Neutrophil (primary cell): Measurements from ENCODE around the gene ATP6V1G2.
A peak's percentile ranks its signal among the peaks of the same experiment; 100 is the strongest.

Experiments
- H3K27ac ChIP-seq: fragments of 200-600 bp; sonication (generic); 2 replicates; pipeline ENCODE4 v1.5.1; 2016; ENCODE audit warnings: mild to moderate bottlenecking, moderate library complexity
- H3K27me3 ChIP-seq: fragments of 200-600 bp; sonication (generic); 2 replicates; pipeline ENCODE4 v1.6.0; 2016; ENCODE audit warnings: mild to moderate bottlenecking
- H3K36me3 ChIP-seq: fragments of 200-600 bp; sonication (generic); 2 replicates; pipeline ENCODE4 v1.5.1; 2017
- H3K4me1 ChIP-seq, 2 experiments: fragments of 200-600 bp in 1 of 2; sonication (generic) in 1 of 2; 1 replicate in 1 of 2; 2 replicates in 1 of 2; pipeline versions ENCODE4 v1.5.1 to v1.6.1; 2013 to 2016; ENCODE audit warnings: low read depth in 1 of 2, low read length in 1 of 2, mild to moderate bottlenecking in 1 of 2, moderate library complexity in 1 of 2; ENCODE audit not compliant: control insufficient read depth in 1 of 2, insufficient read depth in 1 of 2
- H3K4me3 ChIP-seq, 2 experiments: fragments of 200-600 bp in 1 of 2; sonication (generic) in 1 of 2; 1 replicate in 1 of 2; 2 replicates in 1 of 2; pipeline ENCODE4 v1.5.1; 2013 to 2016; ENCODE audit warnings: low read depth in 1 of 2, low read length in 1 of 2, mild to moderate bottlenecking in 1 of 2, moderate library complexity in 1 of 2
- H3K9me3 ChIP-seq: fragments of 200-600 bp; sonication (generic); 2 replicates; pipeline ENCODE4 v1.5.1; 2016
- TF ChIP-seq, protein P1 (sequence below): fragments of 200-600 bp; sonication (generic); IDR thresholded peaks from 2 replicates; pipeline ENCODE4 v1.5.1; 2016; ENCODE audit warnings: antibody characterized with exemption

Gene ATP6V1G2

DNA sequence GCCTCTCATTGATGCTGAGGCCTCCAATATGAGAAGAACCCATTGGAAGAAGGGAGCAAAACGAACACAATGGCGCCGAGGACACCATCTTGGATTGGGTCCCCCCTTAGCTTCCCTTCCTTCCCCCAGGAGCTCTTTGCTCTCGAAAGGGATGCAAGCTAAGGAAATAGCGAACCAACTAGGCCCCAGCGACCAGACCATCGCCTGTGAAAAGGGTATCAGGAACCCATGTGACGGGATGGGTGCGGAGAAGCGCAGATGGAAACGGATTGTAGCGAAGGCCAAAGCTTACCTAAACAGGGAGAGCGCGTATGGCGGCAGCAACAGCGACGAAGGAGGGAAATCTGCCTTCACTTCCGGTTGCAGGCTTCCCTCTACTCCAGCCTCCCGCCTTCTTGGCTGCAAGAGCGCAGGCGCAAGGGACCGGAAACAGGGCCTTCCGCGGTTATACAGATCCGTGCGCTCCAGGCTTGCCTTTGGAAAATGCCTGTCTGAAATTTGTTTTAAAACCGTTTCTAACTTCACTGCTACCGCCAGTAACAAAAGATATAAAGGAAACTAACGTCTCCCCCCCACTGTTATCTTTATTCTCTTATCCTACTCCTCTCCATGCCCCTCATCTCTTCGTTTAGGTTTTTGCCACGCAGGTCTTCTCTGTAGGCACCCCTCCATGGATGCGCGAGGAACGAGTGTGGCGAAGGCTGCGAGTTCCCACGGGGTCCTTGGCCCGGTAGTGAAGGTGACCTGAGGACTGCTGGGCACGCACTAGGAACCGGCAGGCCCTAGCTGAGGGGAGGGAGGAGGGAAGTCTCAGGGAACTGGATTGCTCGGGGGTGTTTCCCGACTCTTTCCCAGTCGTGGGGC is 4.5 kb downstream of the ATP6V1G2 start, which contains the start of gene DDX39B:
DDX39B (minus strand) TSS at position 346 of the 864 bp plus-strand sequence. CDS start 1,471 bp downstream, outside the sequence.
- H3K27me3 ChIP-seq = no peaks in the 10 kb centered on the region
- no peaks in the 10 kb centered on the region for H3K9me3 ChIP-seq
- peaks cover 34% of the 10 kb centered on the region for H3K36me3 ChIP-seq
- peaks cover 39 to 51% of the 10 kb centered on the region in 2 experiments for H3K4me1 ChIP-seq
- peak within 1 kb of the TSS; percentile 90 to 93 for H3K4me3 ChIP-seq
- H3K27ac ChIP-seq = peak within 1 kb of the TSS; percentile 97
- TF ChIP-seq, protein P1, sequence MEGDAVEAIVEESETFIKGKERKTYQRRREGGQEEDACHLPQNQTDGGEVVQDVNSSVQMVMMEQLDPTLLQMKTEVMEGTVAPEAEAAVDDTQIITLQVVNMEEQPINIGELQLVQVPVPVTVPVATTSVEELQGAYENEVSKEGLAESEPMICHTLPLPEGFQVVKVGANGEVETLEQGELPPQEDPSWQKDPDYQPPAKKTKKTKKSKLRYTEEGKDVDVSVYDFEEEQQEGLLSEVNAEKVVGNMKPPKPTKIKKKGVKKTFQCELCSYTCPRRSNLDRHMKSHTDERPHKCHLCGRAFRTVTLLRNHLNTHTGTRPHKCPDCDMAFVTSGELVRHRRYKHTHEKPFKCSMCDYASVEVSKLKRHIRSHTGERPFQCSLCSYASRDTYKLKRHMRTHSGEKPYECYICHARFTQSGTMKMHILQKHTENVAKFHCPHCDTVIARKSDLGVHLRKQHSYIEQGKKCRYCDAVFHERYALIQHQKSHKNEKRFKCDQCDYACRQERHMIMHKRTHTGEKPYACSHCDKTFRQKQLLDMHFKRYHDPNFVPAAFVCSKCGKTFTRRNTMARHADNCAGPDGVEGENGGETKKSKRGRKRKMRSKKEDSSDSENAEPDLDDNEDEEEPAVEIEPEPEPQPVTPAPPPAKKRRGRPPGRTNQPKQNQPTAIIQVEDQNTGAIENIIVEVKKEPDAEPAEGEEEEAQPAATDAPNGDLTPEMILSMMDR = peak; percentile 42

DNA sequence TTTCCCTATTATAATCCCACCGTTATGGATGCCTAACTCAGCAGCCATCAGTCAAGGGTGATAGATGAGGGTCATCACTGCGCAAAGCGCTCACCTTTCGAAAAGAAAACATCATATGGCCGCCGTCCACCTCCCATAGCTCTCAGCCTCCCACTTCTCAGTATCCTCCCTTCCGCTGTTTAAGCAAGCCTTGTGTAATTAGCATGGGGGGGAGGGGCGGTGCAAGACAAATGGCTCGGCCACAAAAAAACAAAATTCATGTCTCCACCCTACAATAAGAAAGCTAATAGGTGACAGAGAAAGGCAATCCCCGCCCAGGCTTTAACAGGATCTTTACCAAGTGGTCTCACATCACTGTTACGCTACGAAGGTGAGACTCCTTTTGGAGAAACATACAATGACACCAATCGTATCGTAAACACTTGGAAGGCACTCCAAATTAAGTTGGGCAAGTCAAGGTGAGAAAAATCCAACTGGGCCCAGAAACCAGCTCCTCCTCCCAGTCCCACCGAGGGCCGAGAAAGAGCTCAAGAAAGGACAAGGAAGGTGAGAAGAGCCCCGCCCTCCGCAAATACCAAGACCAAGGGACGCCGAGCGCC is 5.2 kb downstream of the ATP6V1G2 start:
- H3K27me3 ChIP-seq = no peaks in the 10 kb centered on the region
- H3K4me1 ChIP-seq = peaks cover 32 to 44% of the 10 kb centered on the region in 2 experiments
- H3K27ac ChIP-seq = peak overlapping the region; percentile 97
- peak overlapping the region; percentile 90 to 93 for H3K4me3 ChIP-seq
- no peaks in the 10 kb centered on the region for H3K9me3 ChIP-seq
- H3K36me3 ChIP-seq = peaks cover 41% of the 10 kb centered on the region
- TF ChIP-seq, protein P1 = no peak

DNA sequence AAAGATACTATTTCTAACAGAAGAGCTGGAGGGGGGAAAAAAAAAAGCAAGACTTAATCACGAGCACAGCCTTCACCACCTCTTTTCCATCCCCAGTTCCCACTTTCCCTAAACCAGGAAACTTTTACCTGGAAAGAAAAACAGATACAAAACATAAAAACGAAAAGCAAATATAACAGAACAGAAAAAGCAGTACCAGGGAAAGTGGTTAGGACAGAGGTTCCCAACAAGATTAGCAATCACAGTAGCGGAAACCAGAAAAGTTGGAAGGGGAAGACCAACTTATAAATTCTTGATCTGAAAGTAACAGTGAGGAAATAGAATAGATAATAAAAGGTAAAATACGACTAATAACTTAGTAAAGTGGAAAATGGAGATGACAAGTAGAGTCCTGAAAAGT is 5.8 kb downstream of the ATP6V1G2 start:
- H3K27ac ChIP-seq = peak overlapping the region; percentile 97
- peaks cover 32 to 42% of the 10 kb centered on the region in 2 experiments for H3K4me1 ChIP-seq
- TF ChIP-seq, protein P1 = no peak
- peak overlapping the region; percentile 90 to 93 for H3K4me3 ChIP-seq
- peaks cover 47% of the 10 kb centered on the region for H3K36me3 ChIP-seq
- H3K27me3 ChIP-seq = no peaks in the 10 kb centered on the region
- no peaks in the 10 kb centered on the region for H3K9me3 ChIP-seq

DNA sequence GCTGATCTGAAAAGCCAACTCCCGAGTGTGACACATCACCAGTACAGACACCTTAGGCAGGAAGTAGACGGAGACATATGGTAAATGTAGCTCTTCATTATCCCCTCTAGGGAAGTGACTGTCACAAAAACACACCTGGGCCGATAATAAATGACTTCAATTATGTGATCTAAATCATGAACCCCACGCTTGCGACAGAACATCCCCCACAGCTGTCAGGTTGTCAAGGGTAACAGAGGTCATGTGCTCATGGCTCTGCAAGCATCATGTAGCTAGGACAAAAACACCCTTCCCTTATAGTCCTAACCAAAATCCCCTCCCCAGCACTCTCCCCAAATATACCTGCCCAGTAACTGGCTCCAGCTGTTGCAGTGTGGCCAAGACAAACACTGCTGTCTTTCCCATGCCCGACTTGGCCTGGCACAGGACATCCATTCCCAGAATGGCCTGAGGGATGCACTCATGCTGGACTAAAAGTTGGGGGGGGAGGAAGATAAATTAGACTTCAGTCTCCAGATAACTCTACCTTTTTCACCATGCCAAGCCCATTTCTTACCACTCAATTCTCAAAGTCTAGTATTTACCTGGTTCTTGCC is 7.5 kb downstream of the ATP6V1G2 start:
- Histone ChIP-seq H3K27me3 (no peaks in the 10 kb centered on the region), H3K4me3 (no peak overlapping the region), H3K27ac (peak overlapping the region; percentile 1), H3K9me3 (no peaks in the 10 kb centered on the region), H3K36me3 (peaks cover 64% of the 10 kb centered on the region), H3K4me1 (peaks cover 32 to 42% of the 10 kb centered on the region in 2 experiments)
- TF ChIP-seq, protein P1 = no peak

DNA sequence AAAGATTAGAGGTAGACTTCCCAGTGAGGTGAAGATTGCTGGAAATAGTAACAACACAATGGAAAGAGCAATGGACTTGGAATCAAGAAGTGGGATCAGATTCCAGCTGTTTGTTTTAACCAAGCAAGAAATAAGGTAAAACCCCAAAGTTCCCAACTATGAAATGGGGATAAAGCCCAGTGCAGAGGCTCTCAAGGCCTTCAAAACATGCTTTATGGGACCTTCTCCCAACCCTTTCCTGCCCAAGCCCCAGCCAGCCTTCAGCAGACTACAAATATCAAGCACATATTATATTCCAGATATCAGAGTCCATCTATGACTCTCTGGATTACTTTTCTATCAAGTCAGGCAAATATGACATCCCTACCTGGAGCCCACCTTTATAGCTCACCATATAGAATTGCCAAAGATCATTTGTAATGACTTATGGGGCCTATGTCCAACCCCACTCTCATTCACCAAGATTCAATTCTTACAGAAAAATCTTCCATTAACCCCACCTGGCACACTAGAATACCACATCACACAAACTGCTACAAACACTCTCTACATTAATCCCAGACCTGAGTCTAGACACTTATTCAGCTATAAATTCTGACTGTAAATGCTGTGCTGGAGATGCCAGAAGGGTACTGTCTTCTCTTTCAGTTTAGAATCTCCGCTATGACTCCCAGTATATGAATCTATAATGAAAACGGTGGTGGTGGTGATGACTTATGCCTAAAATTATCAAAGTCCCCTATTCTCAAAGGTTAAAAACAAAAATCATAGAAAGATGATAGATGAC is 10.7 kb downstream of the ATP6V1G2 start:
- Histone ChIP-seq H3K27me3 (no peaks in the 10 kb centered on the region), H3K36me3 (peaks cover 96% of the 10 kb centered on the region), H3K27ac (no peak overlapping the region), H3K9me3 (no peaks in the 10 kb centered on the region), H3K4me1 (peaks cover 20 to 23% of the 10 kb centered on the region in 2 experiments), H3K4me3 (no peak overlapping the region)
- TF ChIP-seq, protein P1 = no peak
